ENCODE data around the gene TNIP2. TPM values are rescaled to one million over a fixed set of nuclear protein-coding genes. Genes with fewer than 3 reads are reported as not detected.
"Not testable (repeated sequence)": the region's sequence is repeated elsewhere in the genome, so short reads cannot be mapped to it uniquely, and the experiment has no call there.

The TNIP2 gene
- total RNA-seq, 1 donor from 2014 or later, result 69.2 TPM

DNA sequence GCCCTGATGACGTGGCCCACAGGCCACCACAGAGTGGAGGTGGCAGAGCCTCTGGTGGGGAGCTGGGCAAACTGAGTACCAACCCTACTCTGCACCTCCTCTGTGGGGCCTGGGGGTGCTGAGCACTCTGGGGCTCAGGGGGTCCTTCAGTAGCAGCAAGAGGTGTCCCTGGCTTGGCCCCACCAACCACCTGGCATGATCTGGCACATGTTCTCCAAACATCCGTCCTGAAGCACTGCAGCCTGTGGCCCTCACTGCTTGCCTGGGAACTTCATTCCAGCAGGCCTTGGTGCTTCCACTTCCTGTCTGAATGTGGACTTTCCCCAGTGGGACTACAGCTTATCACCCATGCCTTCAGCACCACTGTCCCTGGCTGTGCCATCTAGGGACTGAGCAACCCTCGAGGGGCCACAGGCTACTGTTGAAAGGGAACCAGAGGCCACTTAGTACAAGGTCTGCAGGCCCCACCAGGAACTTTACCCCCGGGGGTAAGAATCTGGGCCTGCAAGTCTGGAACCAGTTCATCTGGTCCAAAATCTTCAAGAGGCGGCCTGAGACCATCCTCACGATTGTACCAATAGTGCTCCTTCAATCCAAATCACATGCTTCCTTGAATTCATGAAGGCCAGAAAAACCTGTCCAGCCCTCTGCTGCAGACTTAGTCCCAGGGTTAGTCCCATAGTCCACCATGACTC is 13.2 kb downstream of the TNIP2 start:
- no peaks in the 10 kb centered on the region for H3K9me3 Mint-ChIP-seq
- no peak overlapping the region for H3K27ac Mint-ChIP-seq
- no peak overlapping the region for H3K4me3 Mint-ChIP-seq (ENCODE audit: low read depth)
- no peak for DNase-seq (ENCODE audit: low spot score)
- intact Hi-C loops (cut with micrococcal nuclease), result no loop called here
- H3K4me1 Mint-ChIP-seq (ENCODE audit: low read depth), result peaks cover 38% of the 10 kb centered on the region
- peaks cover 76% of the 10 kb centered on the region for H3K36me3 Mint-ChIP-seq (ENCODE audit: low read depth)
- H3K27me3 Mint-ChIP-seq (ENCODE audit: low read depth), result no peaks in the 10 kb centered on the region

DNA sequence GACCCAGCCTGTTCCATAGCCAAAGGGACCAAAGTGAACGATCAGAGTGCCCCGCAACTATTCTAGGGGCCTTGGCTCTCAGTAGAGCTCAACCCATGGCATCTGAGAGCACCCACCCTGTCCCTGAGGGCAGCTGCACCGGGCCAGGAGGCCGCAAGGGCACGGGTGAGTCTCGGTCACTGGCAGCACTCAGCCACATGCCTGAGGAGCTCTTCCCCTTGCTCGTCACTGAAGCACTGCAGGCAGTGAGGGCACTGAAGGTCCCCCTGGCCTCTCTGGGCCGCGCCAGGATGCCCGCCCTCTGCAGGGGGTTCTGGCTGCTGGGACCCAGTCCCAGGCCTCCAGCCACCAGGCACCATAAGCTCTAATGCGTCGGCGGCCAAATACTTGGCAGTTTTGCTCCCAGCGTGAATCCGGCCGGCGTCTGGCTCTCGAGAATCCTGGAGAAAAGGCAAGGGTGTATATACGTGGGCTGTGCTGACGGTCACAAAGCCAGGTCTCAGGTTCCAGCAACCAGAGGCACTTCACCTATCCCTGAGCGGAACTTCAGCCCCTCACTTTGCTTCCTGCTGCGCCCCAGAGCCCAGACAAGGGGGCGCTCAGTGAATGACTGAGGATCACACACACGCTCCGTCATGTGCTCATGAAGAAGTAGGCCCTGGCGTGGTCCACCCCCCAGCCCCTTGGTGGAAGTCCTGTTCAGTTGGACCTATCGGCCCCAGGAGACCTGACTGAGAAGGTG is 13.9 kb downstream of the TNIP2 start:
- no peak for DNase-seq (ENCODE audit: low spot score)
- no peaks in the 10 kb centered on the region for H3K27me3 Mint-ChIP-seq (ENCODE audit: low read depth)
- H3K27ac Mint-ChIP-seq, result no peak overlapping the region
- intact Hi-C loops (cut with micrococcal nuclease), result no loop called here
- peaks cover 31% of the 10 kb centered on the region for H3K4me1 Mint-ChIP-seq (ENCODE audit: low read depth)
- peaks cover 69% of the 10 kb centered on the region for H3K36me3 Mint-ChIP-seq (ENCODE audit: low read depth)
- no peaks in the 10 kb centered on the region for H3K9me3 Mint-ChIP-seq
- no peak overlapping the region for H3K4me3 Mint-ChIP-seq (ENCODE audit: low read depth)

DNA sequence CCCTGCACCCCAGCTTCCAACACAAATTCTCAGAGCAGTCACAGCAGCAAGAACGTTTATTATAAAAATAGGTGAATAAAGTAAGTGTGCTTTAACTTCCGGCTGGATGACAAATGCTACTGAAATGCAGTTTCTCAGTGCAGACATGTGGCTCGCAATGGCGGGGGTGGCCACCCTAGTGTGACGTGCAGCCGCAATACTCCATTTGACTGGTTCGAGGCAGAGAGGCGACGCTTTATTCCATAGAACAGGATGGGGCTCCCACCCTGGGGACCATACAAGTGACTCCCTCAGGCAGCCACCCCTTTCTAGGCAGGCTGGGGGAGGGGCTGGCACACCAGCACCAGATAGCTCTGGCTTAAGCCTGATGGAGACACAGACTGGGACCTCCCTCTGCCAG is 14.5 kb downstream of the TNIP2 start:
- H3K4me1 Mint-ChIP-seq (ENCODE audit: low read depth), result peaks cover 25% of the 10 kb centered on the region
- peaks cover 66% of the 10 kb centered on the region for H3K36me3 Mint-ChIP-seq (ENCODE audit: low read depth)
- no peak overlapping the region for H3K4me3 Mint-ChIP-seq (ENCODE audit: low read depth)
- intact Hi-C loops (cut with micrococcal nuclease), result no loop called here
- H3K27me3 Mint-ChIP-seq (ENCODE audit: low read depth), result no peaks in the 10 kb centered on the region
- H3K27ac Mint-ChIP-seq, result no peak overlapping the region
- no peak for DNase-seq (ENCODE audit: low spot score)
- H3K9me3 Mint-ChIP-seq, result peaks cover 2% of the 10 kb centered on the region

DNA sequence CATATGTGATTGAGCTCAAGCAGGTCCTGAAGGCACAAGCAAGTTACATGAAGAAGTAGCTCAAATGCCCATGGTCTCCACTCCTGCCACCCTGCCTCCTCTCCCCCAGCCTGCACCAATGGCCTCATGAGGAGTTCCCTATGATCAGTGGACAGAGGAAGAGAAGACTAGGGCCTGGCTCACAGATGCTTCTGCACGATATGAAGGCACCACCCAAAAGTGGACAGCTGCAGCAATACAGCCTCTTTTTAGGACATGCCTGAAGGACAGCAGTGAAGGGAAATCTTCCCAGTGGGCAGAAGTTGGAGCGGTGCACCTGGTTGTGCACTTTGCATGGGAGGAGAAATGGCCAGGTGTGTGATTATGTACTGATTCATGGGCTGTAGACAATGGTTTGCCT is 17.8 kb downstream of the TNIP2 start:
- Mint-ChIP-seq H3K36me3 (ENCODE audit: low read depth) (peaks cover 59% of the 10 kb centered on the region), H3K9me3 (peaks cover 13% of the 10 kb centered on the region)
- H3K27me3 Mint-ChIP-seq (ENCODE audit: low read depth); intact Hi-C loops (cut with micrococcal nuclease); H3K4me1 Mint-ChIP-seq (ENCODE audit: low read depth); H3K27ac Mint-ChIP-seq; DNase-seq (ENCODE audit: low spot score); H3K4me3 Mint-ChIP-seq (ENCODE audit: low read depth): not testable (repeated sequence)

DNA sequence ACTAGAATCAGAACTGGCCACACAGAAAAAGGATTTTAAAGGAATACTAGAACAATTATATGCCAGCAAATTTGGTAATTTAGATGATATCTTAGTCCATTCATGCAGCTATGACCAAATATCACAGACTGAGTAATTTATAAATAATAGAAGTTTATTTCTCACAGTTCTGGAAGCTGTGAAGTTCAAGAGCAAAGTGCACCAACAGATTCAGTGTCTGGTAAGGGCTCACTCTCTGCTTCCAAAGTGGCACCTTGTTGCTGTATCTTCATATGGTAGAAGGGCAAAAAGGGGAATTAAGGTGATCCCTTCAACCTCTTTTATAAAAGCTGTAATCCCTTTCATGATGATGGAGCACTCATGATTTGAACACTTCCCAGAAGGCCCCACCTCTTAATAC is 20.3 kb downstream of the TNIP2 start:
- H3K27ac Mint-ChIP-seq, result no peak overlapping the region
- peaks cover 56% of the 10 kb centered on the region for H3K36me3 Mint-ChIP-seq (ENCODE audit: low read depth)
- no peak overlapping the region for H3K4me3 Mint-ChIP-seq (ENCODE audit: low read depth)
- intact Hi-C loops (cut with micrococcal nuclease), result no loop called here
- H3K4me1 Mint-ChIP-seq (ENCODE audit: low read depth), result no peaks in the 10 kb centered on the region
- DNase-seq (ENCODE audit: low spot score), result no peak
- H3K9me3 Mint-ChIP-seq, result peaks cover 13% of the 10 kb centered on the region
- no peaks in the 10 kb centered on the region for H3K27me3 Mint-ChIP-seq (ENCODE audit: low read depth)

DNA sequence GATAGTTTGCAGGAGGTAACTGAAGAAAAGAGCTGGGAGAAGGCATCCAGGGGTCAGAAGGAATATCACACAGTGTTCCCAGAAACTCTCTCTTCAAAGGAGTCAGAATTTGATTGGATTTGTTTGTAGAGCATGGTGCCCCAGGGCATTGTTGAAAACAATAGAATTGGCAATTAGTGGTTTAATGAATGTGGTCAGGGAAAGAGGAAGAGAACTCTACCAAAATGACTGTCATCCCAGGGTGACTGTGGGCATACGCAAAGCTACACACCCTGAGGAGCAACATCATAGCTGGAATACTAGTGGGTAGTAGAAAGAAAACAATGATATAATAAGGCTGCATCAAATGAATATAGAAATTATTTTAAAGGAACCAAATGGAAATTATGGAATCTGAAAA is 21.5 kb downstream of the TNIP2 start:
- Mint-ChIP-seq H3K36me3 (ENCODE audit: low read depth) (peaks cover 52% of the 10 kb centered on the region), H3K27me3 (ENCODE audit: low read depth) (no peaks in the 10 kb centered on the region), H3K9me3 (peaks cover 13% of the 10 kb centered on the region), H3K4me1 (ENCODE audit: low read depth) (no peaks in the 10 kb centered on the region), H3K4me3 (ENCODE audit: low read depth) (no peak overlapping the region), H3K27ac (no peak overlapping the region)
- intact Hi-C loops (cut with micrococcal nuclease), result no loop called here
- DNase-seq (ENCODE audit: low spot score), result no peak

DNA sequence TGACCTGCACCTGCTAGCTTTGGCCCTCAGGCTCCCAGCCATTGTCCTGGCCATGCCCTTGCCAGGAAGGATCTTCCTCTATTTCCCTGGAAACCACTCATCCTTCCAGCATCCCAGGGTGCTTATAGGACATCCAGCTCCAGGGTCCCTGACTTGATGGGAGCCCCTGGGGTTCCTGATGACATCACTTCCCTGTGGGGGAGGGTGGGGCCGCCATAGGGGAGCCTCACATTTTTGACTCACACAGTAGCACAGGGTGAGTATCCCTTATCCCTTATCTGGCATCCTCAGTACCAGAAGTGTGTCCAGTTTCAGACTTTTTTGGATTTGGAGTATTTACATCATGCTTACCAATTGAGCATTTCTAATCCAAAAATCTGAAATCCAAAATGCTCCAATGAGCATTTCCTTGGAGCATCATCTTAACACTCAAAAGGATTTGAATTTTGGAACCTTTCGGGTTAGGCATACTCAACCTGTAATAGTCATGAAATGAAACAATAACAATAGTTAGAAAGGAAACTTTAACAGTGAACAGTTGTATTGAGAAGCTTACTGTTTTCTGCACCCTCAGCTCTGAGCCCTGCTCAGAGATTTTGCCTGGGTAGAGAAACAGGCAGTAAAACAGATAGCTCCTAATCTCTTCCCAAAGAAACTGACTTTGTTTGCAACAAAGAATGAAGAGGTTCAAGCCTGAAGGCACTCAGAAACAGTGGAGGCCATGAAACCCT is 22.1 kb downstream of the TNIP2 start:
- Mint-ChIP-seq H3K4me3 (ENCODE audit: low read depth) (no peak overlapping the region), H3K4me1 (ENCODE audit: low read depth) (no peaks in the 10 kb centered on the region), H3K27me3 (ENCODE audit: low read depth) (no peaks in the 10 kb centered on the region), H3K9me3 (peaks cover 13% of the 10 kb centered on the region), H3K36me3 (ENCODE audit: low read depth) (peaks cover 58% of the 10 kb centered on the region), H3K27ac (no peak overlapping the region)
- intact Hi-C loops (cut with micrococcal nuclease), result no loop called here
- no peak for DNase-seq (ENCODE audit: low spot score)

DNA sequence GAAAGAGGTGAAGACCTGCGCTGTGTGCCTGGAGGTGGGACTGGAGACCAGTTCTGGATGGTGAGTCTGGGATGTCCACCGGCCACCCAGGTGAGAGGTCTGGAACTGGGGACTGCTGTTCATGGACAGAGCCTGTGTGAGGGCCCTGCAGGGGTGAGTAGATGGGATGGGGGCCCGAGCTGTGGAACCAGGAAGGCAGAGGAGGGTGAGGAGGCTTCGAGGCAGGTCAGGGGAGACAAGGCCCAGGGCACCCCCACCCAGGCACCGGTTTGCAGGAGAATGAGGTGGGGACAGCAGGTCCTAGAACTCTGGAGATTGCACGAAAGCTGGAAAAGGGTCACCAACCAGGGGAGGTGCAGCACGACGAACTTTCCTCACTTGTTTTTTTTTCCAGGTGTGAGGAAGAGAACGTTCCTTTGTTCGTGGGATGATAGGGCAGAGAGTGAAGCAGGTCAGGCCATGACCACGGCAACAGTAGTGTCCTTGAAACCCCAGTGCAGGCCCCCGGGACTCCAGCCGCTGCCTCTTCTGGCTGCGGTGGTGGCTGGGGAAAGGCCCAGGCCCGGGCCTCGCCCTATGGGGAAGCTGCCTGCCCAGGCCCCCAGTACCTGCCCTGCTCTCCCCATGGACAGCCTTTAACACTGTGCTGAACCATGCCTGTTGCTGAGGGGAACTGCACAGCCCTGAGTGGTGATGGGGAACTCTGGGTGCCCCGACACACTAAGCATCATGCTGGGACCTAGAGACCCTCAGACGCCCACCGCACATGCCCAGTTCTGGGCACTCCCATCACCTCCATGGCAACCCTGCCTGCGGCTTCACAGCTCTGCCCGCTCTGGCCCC is 22.9 kb downstream of the TNIP2 start:
- no peak overlapping the region for H3K27ac Mint-ChIP-seq
- no peaks in the 10 kb centered on the region for H3K4me1 Mint-ChIP-seq (ENCODE audit: low read depth)
- H3K36me3 Mint-ChIP-seq (ENCODE audit: low read depth), result peaks cover 56% of the 10 kb centered on the region
- H3K9me3 Mint-ChIP-seq, result peaks cover 13% of the 10 kb centered on the region
- no peak overlapping the region for H3K4me3 Mint-ChIP-seq (ENCODE audit: low read depth)
- H3K27me3 Mint-ChIP-seq (ENCODE audit: low read depth), result no peaks in the 10 kb centered on the region
- intact Hi-C loops (cut with micrococcal nuclease), result no loop called here
- no peak for DNase-seq (ENCODE audit: low spot score)

DNA sequence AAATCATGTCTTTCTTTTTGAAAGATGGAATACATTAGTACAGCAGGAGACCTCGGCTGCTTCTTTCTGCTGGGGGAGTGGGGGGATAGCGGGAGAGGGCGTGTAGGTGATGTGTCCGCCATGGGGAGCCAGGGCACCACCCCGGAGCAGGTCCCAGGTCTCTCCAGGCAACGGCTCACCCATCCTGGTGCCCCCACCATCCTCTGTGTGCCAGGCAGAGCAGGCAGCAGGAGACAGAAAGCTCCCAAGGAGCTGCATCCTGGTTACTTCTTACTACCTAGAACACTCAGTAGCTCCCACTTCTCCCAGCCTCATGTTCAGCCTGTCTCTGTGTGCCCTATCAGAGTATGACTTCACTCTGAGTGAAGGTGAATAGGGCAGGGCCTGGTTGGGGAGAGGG is 23.6 kb downstream of the TNIP2 start:
- no peak for DNase-seq (ENCODE audit: low spot score)
- Mint-ChIP-seq H3K36me3 (ENCODE audit: low read depth) (peaks cover 54% of the 10 kb centered on the region), H3K27me3 (ENCODE audit: low read depth) (no peaks in the 10 kb centered on the region)

DNA sequence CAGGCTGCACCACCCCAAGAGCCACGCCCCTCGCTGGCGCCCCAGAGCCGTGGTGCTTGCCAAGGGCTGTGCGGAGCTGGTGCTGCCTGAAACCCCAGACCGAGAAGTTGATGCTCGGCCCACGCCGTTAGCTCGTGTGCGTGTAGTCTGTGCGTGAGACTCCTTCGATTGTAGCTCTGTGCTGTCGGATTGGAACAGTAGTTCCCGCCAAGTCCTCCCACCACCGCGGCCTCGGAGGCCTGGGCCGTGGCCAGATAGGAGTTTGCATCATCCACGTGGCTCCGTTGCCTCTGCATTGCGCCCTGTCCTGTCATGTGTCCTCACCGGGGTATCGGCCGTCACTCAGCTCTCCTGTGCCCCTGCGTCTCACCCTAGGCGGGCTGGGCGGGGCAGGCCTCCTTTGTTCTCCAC is 24.2 kb downstream of the TNIP2 start:
- no peaks in the 10 kb centered on the region for H3K27me3 Mint-ChIP-seq (ENCODE audit: low read depth)
- no peak for DNase-seq (ENCODE audit: low spot score)
- no peak overlapping the region for H3K4me3 Mint-ChIP-seq (ENCODE audit: low read depth)
- peaks cover 13% of the 10 kb centered on the region for H3K9me3 Mint-ChIP-seq
- peaks cover 54% of the 10 kb centered on the region for H3K36me3 Mint-ChIP-seq (ENCODE audit: low read depth)
- H3K4me1 Mint-ChIP-seq (ENCODE audit: low read depth), result no peaks in the 10 kb centered on the region
- intact Hi-C loops (cut with micrococcal nuclease), result no loop called here
- no peak overlapping the region for H3K27ac Mint-ChIP-seq

More for the DNA sequence above, 23.6 kb downstream of the TNIP2 start:
- Mint-ChIP-seq H3K27ac (no peak overlapping the region), H3K9me3 (peaks cover 13% of the 10 kb centered on the region), H3K4me3 (ENCODE audit: low read depth) (no peak overlapping the region), H3K4me1 (ENCODE audit: low read depth) (no peaks in the 10 kb centered on the region)
- intact Hi-C loops (cut with micrococcal nuclease), result no loop called here

DNA sequence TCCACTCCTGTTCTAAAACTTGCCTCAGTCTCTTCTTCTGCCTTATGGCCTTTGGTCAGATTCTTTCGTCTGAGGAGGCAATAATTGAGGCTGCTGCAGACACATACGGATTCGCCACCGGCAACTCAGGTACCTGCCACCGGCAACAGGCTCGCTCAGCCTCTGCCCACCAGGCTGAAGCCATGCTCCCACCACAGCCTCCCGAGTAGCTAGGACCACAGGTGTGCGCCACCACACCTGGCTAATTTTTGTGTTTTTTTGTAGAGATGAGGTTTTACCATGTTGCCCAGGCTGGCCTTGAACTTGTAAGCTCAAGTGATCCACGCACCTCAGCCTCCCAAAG is 26.6 kb downstream of the TNIP2 start:
- H3K27me3 Mint-ChIP-seq (ENCODE audit: low read depth), result no peaks in the 10 kb centered on the region
- H3K4me3 Mint-ChIP-seq (ENCODE audit: low read depth), result no peak overlapping the region
- H3K36me3 Mint-ChIP-seq (ENCODE audit: low read depth), result peaks cover 34% of the 10 kb centered on the region
- no peaks in the 10 kb centered on the region for H3K9me3 Mint-ChIP-seq
- intact Hi-C loops (cut with micrococcal nuclease), result no loop called here
- no peaks in the 10 kb centered on the region for H3K4me1 Mint-ChIP-seq (ENCODE audit: low read depth)
- DNase-seq (ENCODE audit: low spot score), result no peak
- H3K27ac Mint-ChIP-seq, result no peak overlapping the region

DNA sequence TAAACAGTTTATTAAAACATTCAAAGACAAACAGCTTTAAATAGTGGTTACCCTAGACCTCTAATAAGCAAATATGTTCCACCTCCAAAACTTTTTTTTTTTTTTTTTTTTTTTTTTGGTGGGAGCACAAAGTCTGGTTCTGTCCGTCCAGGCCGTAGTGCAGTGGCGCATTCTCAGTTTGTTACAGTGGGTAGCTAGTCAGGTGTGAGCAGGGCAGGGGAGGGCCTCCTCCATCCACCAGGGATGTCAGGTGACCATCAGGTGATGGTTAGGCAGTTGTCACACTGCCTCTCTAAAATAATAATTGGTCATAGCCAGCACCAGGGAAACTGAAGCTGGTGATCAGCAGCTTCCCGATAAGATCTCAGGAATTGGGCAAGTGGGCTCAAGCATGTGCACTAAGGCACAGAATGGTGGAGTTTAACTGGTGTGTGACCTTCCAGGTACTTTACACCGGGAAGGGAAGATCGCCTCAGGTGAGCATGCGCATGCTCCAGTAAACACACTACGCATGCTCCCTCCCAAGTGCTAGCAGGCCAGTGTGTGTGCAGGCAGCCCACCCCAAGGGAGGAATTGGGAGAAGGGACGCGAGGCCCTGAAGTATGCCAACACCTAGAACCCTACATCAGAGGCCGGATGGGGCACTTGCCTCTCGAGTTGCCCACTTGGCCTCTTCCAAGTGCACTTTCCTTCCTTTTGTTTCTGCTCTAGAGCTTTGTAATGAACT is 27.2 kb downstream of the TNIP2 start:
- intact Hi-C loops (cut with micrococcal nuclease), result no loop called here
- Mint-ChIP-seq H3K27me3 (ENCODE audit: low read depth) (no peaks in the 10 kb centered on the region), H3K36me3 (ENCODE audit: low read depth) (peaks cover 29% of the 10 kb centered on the region), H3K4me3 (ENCODE audit: low read depth) (no peak overlapping the region), H3K27ac (no peak overlapping the region), H3K9me3 (no peaks in the 10 kb centered on the region), H3K4me1 (ENCODE audit: low read depth) (peaks cover 3% of the 10 kb centered on the region)
- no peak for DNase-seq (ENCODE audit: low spot score)

All from activated T-helper 2 cell treated with anti-CD3 and anti-CD28 coated beads, Interferon-gamma antibody, Interleukin-2, Interleukin-4, amounts not matched to agents 10 μg/mL and 5 μg/mL and 100 μg/mL, durations not matched to agents 14 hours and 24 hours and 36 hours (primary cell).